CD14-positive monocyte (primary cell): ENCODE results near the gene IGFBP4. TPM values are rescaled to one million over a fixed set of nuclear protein-coding genes. Genes with fewer than 3 reads are reported as not detected.

Source experiments
- DNase-seq, 3 donors: peaks; one replicate each; pipeline ENCODE4 v3.0.0-alpha.2; 2011 to 2022
- H2AFZ ChIP-seq: 2 replicates; pipeline ENCODE4 v1.6.0; 2012; ENCODE audit warnings: mild to moderate bottlenecking, low read depth, low read length, inconsistent platforms; ENCODE audit not compliant: insufficient read depth, poor library complexity, severe bottlenecking
- H3K27ac ChIP-seq, 2 donors: 1 replicate in 1 of 2; 2 replicates in 1 of 2; pipeline ENCODE4 v1.5.1; 2012 to 2013; ENCODE audit warnings: low read length in 2 of 2, control low read depth in 1 of 2, inconsistent platforms in 1 of 2, low read depth in 1 of 2, mild to moderate bottlenecking in 1 of 2
- H3K27me3 ChIP-seq, 2 donors: one replicate each; pipeline versions ENCODE4 v1.6.0 to v1.6.1; 2011 to 2013; ENCODE audit warnings: low read length in 2 of 2; ENCODE audit not compliant: control insufficient read depth in 2 of 2, insufficient read depth in 2 of 2
- H3K36me3 ChIP-seq, 2 donors: replicated peaks in 1 of 2; 1 replicate in 1 of 2; 2 replicates in 1 of 2; pipeline versions ENCODE4 v1.5.1 to v1.6.1; 2012 to 2013; ENCODE audit warnings: low read length in 2 of 2, control low read depth in 1 of 2, inconsistent platforms in 1 of 2, mild to moderate bottlenecking in 1 of 2; ENCODE audit not compliant: insufficient read depth in 2 of 2, control insufficient read depth in 1 of 2
- H3K4me1 ChIP-seq, 2 donors: 1 replicate in 1 of 2; 2 replicates in 1 of 2; pipeline versions ENCODE4 v1.5.1 to v1.6.1; 2012 to 2013; ENCODE audit warnings: low read length in 2 of 2, control low read depth in 1 of 2, inconsistent platforms in 1 of 2, mild to moderate bottlenecking in 1 of 2, moderate library complexity in 1 of 2; ENCODE audit not compliant: insufficient read depth in 2 of 2, control insufficient read depth in 1 of 2
- H3K4me2 ChIP-seq: replicated peaks from 2 replicates; pipeline ENCODE3; 2012; ENCODE audit warnings: low read length, moderate library complexity, mild to moderate bottlenecking; ENCODE audit not compliant: poor library complexity, severe bottlenecking; ENCODE audit errors: extremely low read depth
- H3K4me3 ChIP-seq, 3 experiments: fragments of 200-600 bp in 1 of 3; sonication (generic) in 1 of 3; replicated peaks in 1 of 3; 1 replicate in 2 of 3; 2 replicates in 1 of 3; pipeline ENCODE4 v1.5.1; 2011 to 2013; ENCODE audit warnings: low read length in 3 of 3, mild to moderate bottlenecking in 3 of 3, control low read depth in 2 of 3, low read depth in 2 of 3, inconsistent platforms in 1 of 3, moderate library complexity in 1 of 3
- H3K79me2 ChIP-seq: 2 replicates; pipeline ENCODE4 v1.6.0; 2012; ENCODE audit warnings: mild to moderate bottlenecking, control low read depth, inconsistent platforms, low read length, moderate library complexity; ENCODE audit not compliant: insufficient read depth
- H3K9ac ChIP-seq: 2 replicates; pipeline ENCODE4 v1.6.0; 2017; ENCODE audit warnings: low read length, mild to moderate bottlenecking; ENCODE audit not compliant: insufficient read depth, poor library complexity, severe bottlenecking
- H3K9me3 ChIP-seq, 2 donors: replicated peaks in 1 of 2; 1 replicate in 1 of 2; 2 replicates in 1 of 2; pipeline versions ENCODE4 v1.5.1 to v1.6.1; 2012 to 2013; ENCODE audit warnings: low read length in 2 of 2, control low read depth in 1 of 2; ENCODE audit not compliant: control insufficient read depth in 1 of 2, insufficient read depth in 1 of 2
- H4K20me1 ChIP-seq: 2 replicates; pipeline ENCODE4 v1.6.0; 2012; ENCODE audit warnings: mild to moderate bottlenecking, low read length, control low read depth, moderate library complexity; ENCODE audit not compliant: insufficient read depth
- H3K27ac Mint-ChIP-seq, 7 donors: one replicate each; pipeline ENCODE4 v1.8.0; 2020; ENCODE audit warnings: mild to moderate bottlenecking in 7 of 7, mixed read lengths in 7 of 7, moderate library complexity in 6 of 7, inconsistent platforms in 2 of 7
- H3K27me3 Mint-ChIP-seq, 3 donors: one replicate each; pipeline ENCODE4 v1.8.0; 2021 to 2022; ENCODE audit warnings: low read depth in 3 of 3, mild to moderate bottlenecking in 3 of 3, mixed read lengths in 3 of 3, moderate library complexity in 3 of 3, inconsistent platforms in 1 of 3
- H3K36me3 Mint-ChIP-seq, 2 donors: one replicate each; pipeline ENCODE4 v1.8.0; 2020; ENCODE audit warnings: mixed read lengths in 2 of 2, inconsistent platforms in 1 of 2, mild to moderate bottlenecking in 1 of 2
- H3K4me1 Mint-ChIP-seq: one replicate; pipeline ENCODE4 v1.8.0; 2020; ENCODE audit warnings: mild to moderate bottlenecking, mixed read lengths
- H3K4me3 Mint-ChIP-seq, 2 donors: one replicate each; pipeline ENCODE4 v1.8.0; 2020; ENCODE audit warnings: mild to moderate bottlenecking in 2 of 2, mixed read lengths in 2 of 2, moderate library complexity in 1 of 2
- H3K9me3 Mint-ChIP-seq, 7 donors: one replicate each; pipeline ENCODE4 v1.8.0; 2020 to 2022; ENCODE audit warnings: mixed read lengths in 7 of 7, mild to moderate bottlenecking in 6 of 7, moderate library complexity in 6 of 7, inconsistent platforms in 2 of 7
- WGBS: methylation state at CpG from one replicate; pipeline ENCODE4 v1.1.5; 2013; ENCODE audit warnings: missing lambda C conversion rate; ENCODE audit not compliant: insufficient coverage; 5-methylcytosine and 5-hydroxymethylcytosine counted together
- intact Hi-C, 2 donors: fragments of 100-400 bp; cut with micrococcal nuclease; formaldehyde crosslinking; loops; one replicate each; pipeline versions ENCODE4 v1.15.0 to v1.15.1; 2023
- polyA plus RNA-seq, 3 donors: library from polyadenylated mRNA; depleted of rRNA in 1 of 3; unstranded in 2 of 3; stranded (reverse) in 1 of 3; fragments of 300-500 nt in 2 of 3; fragments of >200 nt in 1 of 3; fragmentation: Illumina TruSeq in 2 of 3; gene quantifications; 1 replicate in 2 of 3; 2 replicates in 1 of 3; pipeline ENCODE4 v1.2.3, GENCODE V29; 2012 to 2021
- TF ChIP-seq, protein P1 (sequence below): fragments of 200-600 bp; IDR thresholded peaks from one replicate; pipeline ENCODE4 v1.8.0; 2022; ENCODE audit warnings: antibody characterized with exemption, mild to moderate bottlenecking

IGFBP4 gene
- polyA plus RNA-seq, 3 donors, result 0.04 to 0.15 TPM; not detected in 1

DNA sequence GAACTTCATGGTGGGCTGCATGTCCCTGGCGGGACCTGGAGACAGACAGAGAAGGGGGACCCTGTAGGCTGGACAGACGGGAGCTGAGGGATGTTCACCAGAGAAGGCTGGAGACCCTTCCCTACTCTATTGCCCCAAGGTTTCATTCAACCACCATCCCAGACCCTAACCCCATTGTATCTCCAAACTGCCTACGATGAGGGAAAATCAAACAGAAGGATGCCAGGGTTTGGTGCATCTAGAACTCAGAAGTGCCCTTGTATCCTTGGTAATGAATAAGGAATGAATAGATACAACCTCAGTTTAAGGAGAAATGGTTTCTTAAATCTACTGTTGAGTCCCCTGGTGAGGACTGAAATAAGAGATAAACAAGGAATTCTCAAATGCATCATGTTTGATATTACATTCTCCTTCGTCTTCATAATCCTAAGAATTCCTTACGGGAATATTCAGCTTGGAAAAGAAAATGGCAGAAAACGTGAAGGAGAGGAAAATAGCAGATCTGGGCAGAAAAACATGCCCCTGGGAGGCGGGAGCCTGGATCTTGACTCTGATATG is 41.8 kb downstream of the IGFBP4 start:
- H3K4me1 ChIP-seq, result peaks cover 16 to 36% of the 10 kb centered on the region in 2 donors

DNA sequence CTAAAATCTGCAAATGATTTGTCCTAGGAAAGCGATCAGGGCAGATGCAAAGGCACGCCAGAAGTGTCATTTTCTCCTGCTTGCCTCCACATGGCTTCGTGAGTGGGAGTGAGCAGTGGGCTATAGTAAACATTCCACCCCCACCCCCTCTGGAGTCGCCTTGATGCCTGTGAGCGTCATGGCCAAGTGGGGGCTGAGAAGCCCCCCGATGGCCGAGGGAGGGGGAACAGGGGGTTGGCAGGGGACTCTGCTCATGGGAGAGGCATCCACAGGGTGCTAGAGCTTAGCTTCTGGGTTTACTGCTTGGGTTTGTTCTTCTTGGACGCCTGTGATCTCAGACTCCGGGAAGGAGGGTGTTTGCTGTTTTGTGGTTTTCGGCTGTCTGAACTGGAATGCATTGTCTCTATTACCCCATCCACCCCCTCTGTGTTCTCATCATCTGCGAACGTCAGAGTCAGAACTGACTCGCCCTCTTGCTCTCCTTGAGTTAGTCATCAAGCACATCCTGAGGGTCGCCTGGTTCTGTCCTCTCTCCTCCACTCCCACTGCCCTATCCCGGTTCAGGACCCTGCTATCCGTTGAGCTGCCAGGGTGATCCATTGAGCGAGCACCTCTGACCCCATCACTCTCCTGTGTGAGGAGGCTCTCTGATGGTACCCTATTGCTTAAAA is 42.7 kb downstream of the IGFBP4 start:
- Mint-ChIP-seq H3K9me3 (peaks cover 0 to 2% (median 0%) of the 10 kb centered on the region in 7 donors), H3K27me3 (peaks cover 11 to 28% (median 28%) of the 10 kb centered on the region in 3 donors), H3K36me3 (no peaks in the 10 kb centered on the region), H3K4me3 (peak overlapping the region in 1 of 2 donors; percentile 52), H3K4me1 (peaks cover 37% of the 10 kb centered on the region), H3K27ac (peak overlapping the region in 6 of 7 donors; percentile 31 to 83 (median 61))
- peak; percentile 38 to 65 (median 46) for DNase-seq
- intact Hi-C loops, result no loop called here
- Histone ChIP-seq H3K9me3 (no peaks in the 10 kb centered on the region), H4K20me1 (no peaks in the 10 kb centered on the region), H3K36me3 (no peaks in the 10 kb centered on the region), H3K4me1 (peaks cover 7 to 27% of the 10 kb centered on the region in 2 donors), H3K27ac (no peak overlapping the region), H2AFZ (no peak overlapping the region), H3K27me3 (peaks cover 0 to 6% of the 10 kb centered on the region in 2 donors), H3K9ac (no peak overlapping the region), H3K4me2 (no peak overlapping the region), H3K4me3 (no peak overlapping the region), H3K79me2 (no peaks in the 10 kb centered on the region)
- WGBS, result 55% methylated on average over 6 of the region's 17 CpGs
- TF ChIP-seq, protein P1, sequence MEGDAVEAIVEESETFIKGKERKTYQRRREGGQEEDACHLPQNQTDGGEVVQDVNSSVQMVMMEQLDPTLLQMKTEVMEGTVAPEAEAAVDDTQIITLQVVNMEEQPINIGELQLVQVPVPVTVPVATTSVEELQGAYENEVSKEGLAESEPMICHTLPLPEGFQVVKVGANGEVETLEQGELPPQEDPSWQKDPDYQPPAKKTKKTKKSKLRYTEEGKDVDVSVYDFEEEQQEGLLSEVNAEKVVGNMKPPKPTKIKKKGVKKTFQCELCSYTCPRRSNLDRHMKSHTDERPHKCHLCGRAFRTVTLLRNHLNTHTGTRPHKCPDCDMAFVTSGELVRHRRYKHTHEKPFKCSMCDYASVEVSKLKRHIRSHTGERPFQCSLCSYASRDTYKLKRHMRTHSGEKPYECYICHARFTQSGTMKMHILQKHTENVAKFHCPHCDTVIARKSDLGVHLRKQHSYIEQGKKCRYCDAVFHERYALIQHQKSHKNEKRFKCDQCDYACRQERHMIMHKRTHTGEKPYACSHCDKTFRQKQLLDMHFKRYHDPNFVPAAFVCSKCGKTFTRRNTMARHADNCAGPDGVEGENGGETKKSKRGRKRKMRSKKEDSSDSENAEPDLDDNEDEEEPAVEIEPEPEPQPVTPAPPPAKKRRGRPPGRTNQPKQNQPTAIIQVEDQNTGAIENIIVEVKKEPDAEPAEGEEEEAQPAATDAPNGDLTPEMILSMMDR, result no peak

More for the DNA sequence above, 41.8 kb downstream of the IGFBP4 start:
- Mint-ChIP-seq H3K36me3 (no peaks in the 10 kb centered on the region), H3K9me3 (peaks cover 0 to 2% (median 0%) of the 10 kb centered on the region in 7 donors), H3K4me1 (peaks cover 45% of the 10 kb centered on the region), H3K27me3 (peaks cover 11 to 28% (median 24%) of the 10 kb centered on the region in 3 donors), H3K4me3 (peak overlapping the region in 1 of 2 donors; percentile 10), H3K27ac (no peak overlapping the region)
- Histone ChIP-seq H3K4me2 (no peak overlapping the region), H3K9me3 (no peaks in the 10 kb centered on the region), H3K9ac (no peak overlapping the region), H3K79me2 (no peaks in the 10 kb centered on the region), H4K20me1 (no peaks in the 10 kb centered on the region), H3K27ac (no peak overlapping the region), H3K4me3 (no peak overlapping the region), H3K36me3 (no peaks in the 10 kb centered on the region), H3K27me3 (peaks cover 0 to 6% of the 10 kb centered on the region in 2 donors), H2AFZ (no peak overlapping the region)
- WGBS, result 88% methylated on average over 4 of the region's 7 CpGs
- TF ChIP-seq, protein P1, result no peak
- intact Hi-C loops, result no loop called here
- DNase-seq, result no peak
